OCI-LY1 (cell line): ENCODE results near the gene CEP63.

Experiments
- H2AFZ ChIP-seq: fragments of 200-600 bp; sonication (generic), shearing (Covaris generic); 2 replicates; pipeline ENCODE4 v1.6.0; 2014; ENCODE audit warnings: antibody characterized with exemption, mild to moderate bottlenecking, low read length
- H3F3A ChIP-seq: fragments of 200-600 bp; sonication (generic), shearing (Covaris generic); 2 replicates; pipeline ENCODE4 v1.6.0; 2014; ENCODE audit warnings: mild to moderate bottlenecking, antibody characterized with exemption, low read length, moderate library complexity; ENCODE audit not compliant: insufficient read depth
- H3K27ac ChIP-seq: fragments of 200-600 bp; sonication (generic); 2 replicates; pipeline ENCODE4 v1.5.1; 2014; ENCODE audit warnings: low read length, mixed run types, mild to moderate bottlenecking, low read depth; ENCODE audit not compliant: poor library complexity, severe bottlenecking
- H3K27me3 ChIP-seq: fragments of 200-600 bp; sonication (generic); 2 replicates; pipeline ENCODE4 v1.6.0; 2014; ENCODE audit warnings: antibody characterized with exemption, mild to moderate bottlenecking, low read length, moderate library complexity; ENCODE audit not compliant: insufficient read depth
- H3K36me3 ChIP-seq: fragments of 200-600 bp; sonication (generic); 2 replicates; pipeline ENCODE4 v1.6.1; 2014; ENCODE audit warnings: mild to moderate bottlenecking, antibody characterized with exemption, low read length, moderate library complexity, mixed read lengths; ENCODE audit not compliant: insufficient read depth
- H3K4me1 ChIP-seq: fragments of 200-600 bp; sonication (generic); 2 replicates; pipeline ENCODE4 v1.5.1; 2014; ENCODE audit warnings: mild to moderate bottlenecking, low read length, moderate library complexity; ENCODE audit not compliant: insufficient read depth, severe bottlenecking
- H3K4me2 ChIP-seq: fragments of 200-600 bp; sonication (generic), shearing (Covaris generic); 2 replicates; pipeline ENCODE4 v1.6.1; 2014; ENCODE audit warnings: low read length
- H3K4me3 ChIP-seq: fragments of 200-600 bp; sonication (generic); 2 replicates; pipeline ENCODE4 v1.5.1; 2014; ENCODE audit warnings: low read length, low read depth, mild to moderate bottlenecking, mixed read lengths; ENCODE audit not compliant: poor library complexity, severe bottlenecking
- H3K79me2 ChIP-seq: fragments of 200-600 bp; shearing (Covaris generic); 2 replicates; pipeline ENCODE4 v1.6.1; 2016; ENCODE audit warnings: mixed run types, low read length, mixed read lengths; ENCODE audit not compliant: insufficient read depth
- H3K9ac ChIP-seq: fragments of 200-600 bp; sonication (generic), shearing (Covaris generic); 2 replicates; pipeline ENCODE4 v1.6.1; 2014; ENCODE audit warnings: mild to moderate bottlenecking, low read length, mixed read lengths
- H3K9me2 ChIP-seq: fragments of 200-600 bp; sonication (generic), shearing (Covaris generic); 2 replicates; pipeline ENCODE4 v1.6.1; 2014; ENCODE audit warnings: low read depth, mild to moderate bottlenecking, low read length, mixed read lengths
- H3K9me3 ChIP-seq: fragments of 200-600 bp; shearing (Covaris generic); 2 replicates; pipeline ENCODE4 v1.6.1; 2014; ENCODE audit warnings: low read length, mixed read lengths
- H4K20me1 ChIP-seq: fragments of 200-600 bp; sonication (generic), shearing (Covaris generic); 2 replicates; pipeline ENCODE4 v1.6.0; 2016; ENCODE audit warnings: mild to moderate bottlenecking, low read length; ENCODE audit not compliant: insufficient read depth
- CTCF ChIP-seq: fragments of 200-600 bp; sonication (generic), shearing (Covaris generic); IDR thresholded peaks from 2 replicates; pipeline ENCODE4 v1.5.1; 2017; ENCODE audit warnings: mild to moderate bottlenecking, antibody characterized with exemption, low read length, moderate library complexity, mixed read lengths
- EZH2 ChIP-seq: fragments of 200-600 bp; sonication (generic), shearing (Covaris generic); IDR thresholded peaks from 2 replicates; pipeline ENCODE4 v1.8.0; 2017; ENCODE audit warnings: borderline replicate concordance, mixed run types, mild to moderate bottlenecking, antibody characterized with exemption, low read length, moderate library complexity, mixed read lengths

The CEP63 gene

GRCh38 chr3:134460965-134461364 is 24.9 kb upstream of the CEP63 start:
- H3K4me3 ChIP-seq, result no peak overlapping the region
- H3K27me3 ChIP-seq, result no peaks in the 10 kb centered on the region; the same call in 1 of the 2 replicates
- no peak overlapping the region for H2AFZ ChIP-seq
- H3K4me1 ChIP-seq, result no peaks in the 10 kb centered on the region
- no peak overlapping the region for H3K4me2 ChIP-seq
- H3K36me3 ChIP-seq, result no peaks in the 10 kb centered on the region
- no peaks in the 10 kb centered on the region for H3F3A ChIP-seq
- H3K9me2 ChIP-seq, result no peaks in the 10 kb centered on the region
- TF ChIP-seq CTCF (no peak), EZH2 (no peak)
- H3K9ac ChIP-seq, result no peak overlapping the region
- no peaks in the 10 kb centered on the region for H3K79me2 ChIP-seq
- no peaks in the 10 kb centered on the region for H3K9me3 ChIP-seq
- no peaks in the 10 kb centered on the region for H4K20me1 ChIP-seq
- H3K27ac ChIP-seq, result no peak overlapping the region

GRCh38 chr3:134462331-134462941 is 23.4 kb upstream of the CEP63 start:
- TF ChIP-seq CTCF (no peak), EZH2 (no peak)
- no peaks in the 10 kb centered on the region for H4K20me1 ChIP-seq
- H3K4me2 ChIP-seq, result no peak overlapping the region
- no peaks in the 10 kb centered on the region for H3K36me3 ChIP-seq
- no peak overlapping the region for H3K9ac ChIP-seq
- no peaks in the 10 kb centered on the region for H3K4me1 ChIP-seq
- no peaks in the 10 kb centered on the region for H3K9me3 ChIP-seq
- no peak overlapping the region for H2AFZ ChIP-seq
- H3K9me2 ChIP-seq, result no peaks in the 10 kb centered on the region
- no peaks in the 10 kb centered on the region for H3K79me2 ChIP-seq
- no peaks in the 10 kb centered on the region; the same call in 1 of the 2 replicates for H3K27me3 ChIP-seq
- H3K4me3 ChIP-seq, result no peak overlapping the region
- H3K27ac ChIP-seq, result no peak overlapping the region
- H3F3A ChIP-seq, result no peaks in the 10 kb centered on the region

- H3K9me3 ChIP-seq, result no peaks in the 10 kb centered on the region
- H3K9ac ChIP-seq, result no peak overlapping the region
- no peak overlapping the region for H3K4me3 ChIP-seq
- no peak for TF ChIP-seq CTCF
- no peak for TF ChIP-seq EZH2
- H3K9me2 ChIP-seq, result no peaks in the 10 kb centered on the region
- H2AFZ ChIP-seq, result no peak overlapping the region
- H3K79me2 ChIP-seq, result no peaks in the 10 kb centered on the region
- H3K4me1 ChIP-seq, result no peaks in the 10 kb centered on the region
- no peaks in the 10 kb centered on the region for H3K36me3 ChIP-seq
- no peaks in the 10 kb centered on the region; the same call in 1 of the 2 replicates for H3K27me3 ChIP-seq
- H3F3A ChIP-seq, result no peaks in the 10 kb centered on the region
- no peak overlapping the region for H3K4me2 ChIP-seq
- no peaks in the 10 kb centered on the region for H4K20me1 ChIP-seq
- no peak overlapping the region for H3K27ac ChIP-seq
Observed at GRCh38 chr3:134463676-134464063, 22.2 kb upstream of the CEP63 start.
